Measurements from ENCODE around the gene ZBED5. TPM values are rescaled to one million over a fixed set of nuclear protein-coding genes. Genes with fewer than 3 reads are reported as not detected.

ZBED5 gene
- total RNA-seq, 1 donor from 2014 or later, result 83.4 TPM

GRCh38 chr11:10868352-10868751 is 10.5 kb upstream of the ZBED5 start:
- no peak for TF ChIP-seq CTCF (IDR thresholded peaks at IDR 0.05; ENCODE audit: partially characterized antibody, unreplicated experiment)
- no peak for DNase-seq
- Mint-ChIP-seq H3K4me3 (ENCODE audit: unreplicated experiment) (no peak overlapping the region), H3K27me3 (ENCODE audit: unreplicated experiment) (no peaks in the 10 kb centered on the region), H3K36me3 (ENCODE audit: unreplicated experiment) (peaks cover 12% of the 10 kb centered on the region), H3K27ac (ENCODE audit: unreplicated experiment) (no peak overlapping the region), H3K4me1 (ENCODE audit: low read depth, unreplicated experiment) (peaks cover 6% of the 10 kb centered on the region), H3K9me3 (ENCODE audit: unreplicated experiment) (peaks cover 10% of the 10 kb centered on the region)

GRCh38 chr11:10866893-10867331 is 9.1 kb upstream of the ZBED5 start:
- no peak for DNase-seq
- Mint-ChIP-seq H3K4me1 (ENCODE audit: low read depth, unreplicated experiment) (peaks cover 6% of the 10 kb centered on the region), H3K36me3 (ENCODE audit: unreplicated experiment) (peaks cover 6% of the 10 kb centered on the region), H3K4me3 (ENCODE audit: unreplicated experiment) (no peak overlapping the region), H3K27ac (ENCODE audit: unreplicated experiment) (no peak overlapping the region), H3K9me3 (ENCODE audit: unreplicated experiment) (peaks cover 2% of the 10 kb centered on the region), H3K27me3 (ENCODE audit: unreplicated experiment) (no peaks in the 10 kb centered on the region)
- no peak for TF ChIP-seq CTCF (IDR thresholded peaks at IDR 0.05; ENCODE audit: partially characterized antibody, unreplicated experiment)

- Mint-ChIP-seq H3K4me3 (ENCODE audit: unreplicated experiment) (no peak overlapping the region), H3K27me3 (ENCODE audit: unreplicated experiment) (no peaks in the 10 kb centered on the region), H3K27ac (ENCODE audit: unreplicated experiment) (no peak overlapping the region), H3K9me3 (ENCODE audit: unreplicated experiment) (no peaks in the 10 kb centered on the region), H3K4me1 (ENCODE audit: low read depth, unreplicated experiment) (peaks cover 6% of the 10 kb centered on the region), H3K36me3 (ENCODE audit: unreplicated experiment) (no peaks in the 10 kb centered on the region)
- DNase-seq, result no peak
- no peak for TF ChIP-seq CTCF (IDR thresholded peaks at IDR 0.05; ENCODE audit: partially characterized antibody, unreplicated experiment)
These were observed 8.0 kb upstream of the ZBED5 start for GRCh38 chr11:10865837-10866270.

- Mint-ChIP-seq H3K36me3 (ENCODE audit: unreplicated experiment) (no peaks in the 10 kb centered on the region), H3K4me3 (ENCODE audit: unreplicated experiment) (no peak overlapping the region), H3K27me3 (ENCODE audit: unreplicated experiment) (no peaks in the 10 kb centered on the region), H3K4me1 (ENCODE audit: low read depth, unreplicated experiment) (peaks cover 9% of the 10 kb centered on the region), H3K27ac (ENCODE audit: unreplicated experiment) (no peak overlapping the region), H3K9me3 (ENCODE audit: unreplicated experiment) (no peaks in the 10 kb centered on the region)
- no peak for DNase-seq
- no peak for TF ChIP-seq CTCF (IDR thresholded peaks at IDR 0.05; ENCODE audit: partially characterized antibody, unreplicated experiment)
These were observed 6.8 kb upstream of the ZBED5 start for GRCh38 chr11:10864688-10865087.

GRCh38 chr11:10862446-10862845 is 4.6 kb upstream of the ZBED5 start:
- no peaks in the 10 kb centered on the region for H3K36me3 Mint-ChIP-seq (ENCODE audit: unreplicated experiment)
- H3K27me3 Mint-ChIP-seq (ENCODE audit: unreplicated experiment), result peaks cover 7% of the 10 kb centered on the region
- peaks cover 9% of the 10 kb centered on the region for H3K9me3 Mint-ChIP-seq (ENCODE audit: unreplicated experiment)
- no peak overlapping the region for H3K27ac Mint-ChIP-seq (ENCODE audit: unreplicated experiment)
- no peak overlapping the region for H3K4me3 Mint-ChIP-seq (ENCODE audit: unreplicated experiment)
- no peak for DNase-seq
- H3K4me1 Mint-ChIP-seq (ENCODE audit: low read depth, unreplicated experiment), result peaks cover 9% of the 10 kb centered on the region
- no peak for TF ChIP-seq CTCF (IDR thresholded peaks at IDR 0.05; ENCODE audit: partially characterized antibody, unreplicated experiment)
